Activated B cell treated with CpG ODN at 0.5 μM for 24 hours (primary cell): ENCODE data around the gene MTFR2. TPM values are rescaled to one million over a fixed set of nuclear protein-coding genes. Genes with fewer than 3 reads are reported as not detected.

Experiments used
- ATAC-seq: fragments of 200-7000 bp; cut with Tn5 transposase; one replicate; pipeline ENCODE4 v1.10.0; 2021; ENCODE audit warnings: low read depth, mild to moderate bottlenecking, moderate library complexity
- CTCF ChIA-PET: fragments of 350-600 bp; sonication (Branson Sonifier 250); formaldehyde crosslinking; loops from one replicate; lab custom pipeline; 2021; ENCODE audit warnings: antibody characterized with exemption; lab: Charles Lee
- POLR2A ChIA-PET: fragments of 350-600 bp; sonication (Branson Sonifier 250); formaldehyde crosslinking; loops from one replicate; lab custom pipeline; 2021; ENCODE audit warnings: antibody characterized with exemption; lab: Charles Lee
- DNase-seq: peaks from one replicate; pipeline ENCODE4 v3.0.0; 2022
- H3K27ac Mint-ChIP-seq: one replicate; pipeline ENCODE4 v1.8.0; 2020; ENCODE audit warnings: mixed read lengths
- H3K27me3 Mint-ChIP-seq: one replicate; pipeline ENCODE4 v1.8.0; 2021; ENCODE audit warnings: mixed read lengths
- H3K36me3 Mint-ChIP-seq: one replicate; pipeline ENCODE4 v1.8.0; 2021; ENCODE audit warnings: low read depth, mixed read lengths
- H3K4me1 Mint-ChIP-seq: one replicate; pipeline ENCODE4 v1.8.0; 2021; ENCODE audit warnings: mixed read lengths
- H3K4me3 Mint-ChIP-seq: one replicate; pipeline ENCODE4 v1.8.0; 2020; ENCODE audit warnings: mild to moderate bottlenecking, mixed read lengths
- H3K9me3 Mint-ChIP-seq: one replicate; pipeline ENCODE4 v1.8.0; 2020; ENCODE audit warnings: mixed read lengths
- intact Hi-C: fragments of 100-400 bp; cut with micrococcal nuclease; formaldehyde crosslinking; loops from one replicate; pipeline ENCODE4 v1.15.1; 2024
- total RNA-seq: library from RNA; stranded (reverse); gene quantifications from 2 replicates; pipeline ENCODE4 v1.2.3, GENCODE V29; 2022
- TF ChIP-seq, protein P1 (sequence below): fragments of 200-600 bp; IDR thresholded peaks from one replicate; pipeline ENCODE4 v1.8.0; 2022; ENCODE audit warnings: antibody characterized with exemption, mild to moderate bottlenecking

Gene MTFR2
- total RNA-seq, 1 donor from 2014 or later, result 3.5 TPM

GRCh38 chr6:136253734-136254133 lies 3.6 kb upstream of the MTFR2 start:
- H3K27ac Mint-ChIP-seq, result no peak overlapping the region
- no peak overlapping the region for H3K4me3 Mint-ChIP-seq
- ChIA-PET CTCF (no interaction called here), POLR2A (interaction anchor here (0.7 to 6.3 kb wide), 2 partner anchors 35 to 1071 kb away, joined by 3 to 84 read pairs; partner anchors contain the start of gene BCLAF1)
- peaks cover 26% of the 10 kb centered on the region for H3K4me1 Mint-ChIP-seq
- no peaks in the 10 kb centered on the region for H3K27me3 Mint-ChIP-seq
- no peak for ATAC-seq
- intact Hi-C loops, result loop anchor here (10.0 kb wide), 1 partner anchor 301 kb away; the partner anchor contains the start of gene MAP7
- peaks cover 25% of the 10 kb centered on the region for H3K36me3 Mint-ChIP-seq
- no peaks in the 10 kb centered on the region for H3K9me3 Mint-ChIP-seq
- DNase-seq, result no peak
- TF ChIP-seq, protein P1, sequence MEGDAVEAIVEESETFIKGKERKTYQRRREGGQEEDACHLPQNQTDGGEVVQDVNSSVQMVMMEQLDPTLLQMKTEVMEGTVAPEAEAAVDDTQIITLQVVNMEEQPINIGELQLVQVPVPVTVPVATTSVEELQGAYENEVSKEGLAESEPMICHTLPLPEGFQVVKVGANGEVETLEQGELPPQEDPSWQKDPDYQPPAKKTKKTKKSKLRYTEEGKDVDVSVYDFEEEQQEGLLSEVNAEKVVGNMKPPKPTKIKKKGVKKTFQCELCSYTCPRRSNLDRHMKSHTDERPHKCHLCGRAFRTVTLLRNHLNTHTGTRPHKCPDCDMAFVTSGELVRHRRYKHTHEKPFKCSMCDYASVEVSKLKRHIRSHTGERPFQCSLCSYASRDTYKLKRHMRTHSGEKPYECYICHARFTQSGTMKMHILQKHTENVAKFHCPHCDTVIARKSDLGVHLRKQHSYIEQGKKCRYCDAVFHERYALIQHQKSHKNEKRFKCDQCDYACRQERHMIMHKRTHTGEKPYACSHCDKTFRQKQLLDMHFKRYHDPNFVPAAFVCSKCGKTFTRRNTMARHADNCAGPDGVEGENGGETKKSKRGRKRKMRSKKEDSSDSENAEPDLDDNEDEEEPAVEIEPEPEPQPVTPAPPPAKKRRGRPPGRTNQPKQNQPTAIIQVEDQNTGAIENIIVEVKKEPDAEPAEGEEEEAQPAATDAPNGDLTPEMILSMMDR, result no peak

- intact Hi-C loops, result loop anchor here (10.0 kb wide), 1 partner anchor 302 kb away; the partner anchor contains the start of gene MAP7
- Mint-ChIP-seq H3K36me3 (peaks cover 14% of the 10 kb centered on the region), H3K27ac (no peak overlapping the region), H3K4me1 (peaks cover 27% of the 10 kb centered on the region), H3K27me3 (no peaks in the 10 kb centered on the region), H3K9me3 (no peaks in the 10 kb centered on the region), H3K4me3 (no peak overlapping the region)
- ChIA-PET CTCF (no interaction called here), POLR2A (interaction anchor here (6.3 kb wide), 1 partner anchor 36 kb away, joined by 84 read pairs; the partner anchor contains the start of gene BCLAF1)
- DNase-seq, result no peak
- TF ChIP-seq, protein P1, result no peak
- no peak for ATAC-seq
Observed at GRCh38 chr6:136252441-136252840, 2.3 kb upstream of the MTFR2 start.

DNA sequence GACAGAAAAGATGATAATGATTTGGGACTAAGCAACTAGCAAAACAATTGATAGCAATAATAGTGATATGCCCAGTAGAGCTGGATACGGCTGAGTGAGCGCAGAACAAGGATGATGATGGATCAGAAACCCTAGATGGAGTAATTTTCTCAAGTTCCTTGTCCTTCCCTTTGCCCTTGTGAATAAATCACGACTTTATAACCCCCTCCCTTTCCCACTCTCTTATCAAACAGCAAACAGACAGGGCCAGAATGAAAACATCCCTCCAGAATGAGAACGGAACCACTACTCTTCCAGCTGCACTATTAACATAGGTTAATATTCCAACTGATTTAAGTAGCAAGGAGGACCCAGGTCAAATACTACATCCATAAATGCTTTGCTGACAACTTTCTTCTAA lies 1.3 kb upstream of the MTFR2 start:
- Mint-ChIP-seq H3K27ac (no peak overlapping the region), H3K27me3 (no peaks in the 10 kb centered on the region), H3K4me3 (peak overlapping the region; percentile 89), H3K9me3 (no peaks in the 10 kb centered on the region), H3K36me3 (peaks cover 6% of the 10 kb centered on the region), H3K4me1 (peaks cover 27% of the 10 kb centered on the region)
- intact Hi-C loops, result loop anchor here (2.0 to 10.0 kb wide), 2 partner anchors 303 to 1197 kb away; partner anchors contain the start of genes HBS1L and MAP7
- DNase-seq (no peak), ATAC-seq (no peak)
- CTCF ChIA-PET, result interaction anchor here (1.2 kb wide), 1 partner anchor 35 kb away, joined by 3 read pairs; no protein-coding TSS in a partner anchor
- POLR2A ChIA-PET, result interaction anchor here (1.2 to 6.3 kb wide), 3 partner anchors 38 to 753 kb away, joined by 4 to 84 read pairs (median 9); partner anchors contain the start of gene BCLAF1
- TF ChIP-seq, protein P1, result no peak

GRCh38 chr6:136250686-136251008 lies 536 bp upstream of the MTFR2 start:
- ChIA-PET CTCF (interaction anchor here (0.8 to 1.2 kb wide), 2 partner anchors 24 to 35 kb away, joined by 3 to 5 read pairs; no protein-coding TSS in a partner anchor), POLR2A (interaction anchor here (0.7 to 6.3 kb wide), 7 partner anchors 9 to 755 kb away, joined by 3 to 84 read pairs (median 4); partner anchors contain the start of gene BCLAF1)
- Mint-ChIP-seq H3K27me3 (no peaks in the 10 kb centered on the region), H3K4me3 (peak overlapping the region; percentile 89), H3K36me3 (peaks cover 6% of the 10 kb centered on the region), H3K9me3 (no peaks in the 10 kb centered on the region), H3K27ac (peak overlapping the region; percentile 57), H3K4me1 (peaks cover 27% of the 10 kb centered on the region)
- no peak for DNase-seq
- ATAC-seq, result no peak
- TF ChIP-seq, protein P1, result no peak
- intact Hi-C loops, result loop anchor here (1.0 to 10.0 kb wide), 4 partner anchors 39 to 1196 kb away; partner anchors contain the start of genes AHI1, BCLAF1, HBS1L and MAP7

- H3K27ac Mint-ChIP-seq, result no peak overlapping the region
- ChIA-PET CTCF (no interaction called here), POLR2A (interaction anchor here (2.0 to 6.3 kb wide), 2 partner anchors 11 to 40 kb away, joined by 5 to 84 read pairs; partner anchors contain the start of gene BCLAF1)
- peaks cover 27% of the 10 kb centered on the region for H3K4me1 Mint-ChIP-seq
- intact Hi-C loops, result no loop called here
- DNase-seq, result no peak
- H3K4me3 Mint-ChIP-seq, result peak overlapping the region; percentile 89
- TF ChIP-seq, protein P1, result no peak
- H3K36me3 Mint-ChIP-seq, result peaks cover 6% of the 10 kb centered on the region
- no peak for ATAC-seq
- H3K27me3 Mint-ChIP-seq, result no peaks in the 10 kb centered on the region
- H3K9me3 Mint-ChIP-seq, result no peaks in the 10 kb centered on the region
Observed at GRCh38 chr6:136249336-136249735, 775 bp downstream of the MTFR2 start.
